Measurements from ENCODE around the gene WDR13. TPM values are rescaled to one million over a fixed set of nuclear protein-coding genes. Genes with fewer than 3 reads are reported as not detected.

WDR13 gene
- total RNA-seq, 1 donor from 2014 or later: 92.3 TPM

DNA sequence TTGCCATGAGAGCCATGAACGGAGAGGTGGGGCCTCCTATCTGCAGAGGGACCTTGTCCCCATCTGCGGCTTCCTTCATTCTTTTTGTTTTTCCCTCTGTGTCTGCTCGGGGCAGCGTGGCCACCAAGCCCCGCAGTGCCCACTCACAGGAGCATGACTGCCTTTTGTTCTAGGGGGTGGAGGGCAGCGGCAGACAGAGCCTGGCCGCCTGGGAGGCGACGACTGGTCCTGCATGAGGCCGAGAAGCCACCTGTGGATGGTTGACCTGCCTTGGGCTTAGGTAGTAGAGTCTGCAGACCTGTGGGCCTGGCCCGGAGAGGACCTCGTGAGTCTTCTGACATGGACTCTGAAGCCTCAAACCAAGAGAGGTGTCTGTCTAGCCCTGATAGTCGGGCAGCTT lies 21.6 kb upstream of the WDR13 start:
- Mint-ChIP-seq H3K27ac (ENCODE audit: unreplicated experiment) (peak overlapping the region; percentile 82), H3K4me3 (ENCODE audit: unreplicated experiment) (peak overlapping the region; percentile 98), H3K27me3 (ENCODE audit: low read depth) (no peaks in the 10 kb centered on the region), H3K36me3 (ENCODE audit: low read depth) (peaks cover 20% of the 10 kb centered on the region), H3K4me1 (ENCODE audit: low read depth) (peaks cover 29% of the 10 kb centered on the region), H3K9me3 (ENCODE audit: low read depth) (peaks cover 4% of the 10 kb centered on the region)
- no peak for DNase-seq (ENCODE audit: low spot score)
- TF ChIP-seq, protein P1, sequence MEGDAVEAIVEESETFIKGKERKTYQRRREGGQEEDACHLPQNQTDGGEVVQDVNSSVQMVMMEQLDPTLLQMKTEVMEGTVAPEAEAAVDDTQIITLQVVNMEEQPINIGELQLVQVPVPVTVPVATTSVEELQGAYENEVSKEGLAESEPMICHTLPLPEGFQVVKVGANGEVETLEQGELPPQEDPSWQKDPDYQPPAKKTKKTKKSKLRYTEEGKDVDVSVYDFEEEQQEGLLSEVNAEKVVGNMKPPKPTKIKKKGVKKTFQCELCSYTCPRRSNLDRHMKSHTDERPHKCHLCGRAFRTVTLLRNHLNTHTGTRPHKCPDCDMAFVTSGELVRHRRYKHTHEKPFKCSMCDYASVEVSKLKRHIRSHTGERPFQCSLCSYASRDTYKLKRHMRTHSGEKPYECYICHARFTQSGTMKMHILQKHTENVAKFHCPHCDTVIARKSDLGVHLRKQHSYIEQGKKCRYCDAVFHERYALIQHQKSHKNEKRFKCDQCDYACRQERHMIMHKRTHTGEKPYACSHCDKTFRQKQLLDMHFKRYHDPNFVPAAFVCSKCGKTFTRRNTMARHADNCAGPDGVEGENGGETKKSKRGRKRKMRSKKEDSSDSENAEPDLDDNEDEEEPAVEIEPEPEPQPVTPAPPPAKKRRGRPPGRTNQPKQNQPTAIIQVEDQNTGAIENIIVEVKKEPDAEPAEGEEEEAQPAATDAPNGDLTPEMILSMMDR (IDR thresholded peaks at IDR 0.05): no peak

DNA sequence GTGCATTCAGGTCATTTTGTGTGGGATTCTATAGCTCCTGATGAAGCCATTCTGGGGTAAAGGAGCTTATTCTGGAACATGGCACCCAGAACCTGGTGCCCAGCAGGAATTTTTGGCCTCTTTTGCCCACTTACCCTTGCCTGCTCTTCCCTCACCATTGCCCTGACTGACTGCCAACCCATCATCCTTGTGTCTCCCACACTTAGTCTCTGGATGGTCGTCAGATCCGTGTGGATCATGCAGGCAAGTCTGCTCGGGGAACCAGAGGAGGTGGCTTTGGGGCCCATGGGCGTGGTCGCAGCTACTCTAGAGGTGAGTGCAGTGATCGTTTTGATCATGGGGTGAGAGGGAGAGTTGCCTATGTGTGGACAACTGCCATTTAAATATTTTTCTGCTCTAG lies 21.2 kb upstream of the WDR13 start:
- H3K27ac Mint-ChIP-seq (ENCODE audit: unreplicated experiment): peak overlapping the region; percentile 68
- H3K36me3 Mint-ChIP-seq (ENCODE audit: low read depth): peaks cover 20% of the 10 kb centered on the region
- H3K9me3 Mint-ChIP-seq (ENCODE audit: low read depth): peaks cover 4% of the 10 kb centered on the region
- H3K4me3 Mint-ChIP-seq (ENCODE audit: unreplicated experiment): peak overlapping the region; percentile 98
- H3K27me3 Mint-ChIP-seq (ENCODE audit: low read depth): no peaks in the 10 kb centered on the region
- TF ChIP-seq, protein P1 (IDR thresholded peaks at IDR 0.05): no peak
- H3K4me1 Mint-ChIP-seq (ENCODE audit: low read depth): peaks cover 29% of the 10 kb centered on the region
- DNase-seq (ENCODE audit: low spot score): no peak

DNA sequence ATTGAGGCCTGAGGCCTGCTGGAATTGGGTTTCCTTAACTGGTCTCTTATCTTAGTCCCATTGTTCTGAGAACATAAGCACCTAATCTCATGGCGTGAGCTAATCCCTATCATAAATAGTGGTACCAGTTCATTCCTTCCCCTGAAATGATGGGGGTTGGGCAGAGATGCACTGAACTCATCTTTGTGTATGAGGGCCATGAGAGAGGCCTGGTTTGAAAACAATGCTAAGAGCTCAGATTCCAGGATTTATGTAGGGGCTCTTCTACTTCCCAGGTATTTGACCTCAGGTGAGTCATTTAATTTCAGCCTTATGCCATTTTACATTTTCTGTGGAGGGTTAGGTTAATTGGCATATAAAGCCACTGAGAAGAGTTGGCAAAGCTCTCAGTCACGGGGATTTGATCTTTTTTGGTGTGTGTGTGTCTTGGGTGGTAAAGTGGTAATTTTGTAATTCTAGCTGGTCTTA lies 18.6 kb upstream of the WDR13 start:
- peaks cover 20% of the 10 kb centered on the region for H3K36me3 Mint-ChIP-seq (ENCODE audit: low read depth)
- H3K27ac Mint-ChIP-seq (ENCODE audit: unreplicated experiment): peak overlapping the region; percentile 49
- H3K4me3 Mint-ChIP-seq (ENCODE audit: unreplicated experiment): no peak overlapping the region
- no peak for DNase-seq (ENCODE audit: low spot score)
- H3K27me3 Mint-ChIP-seq (ENCODE audit: low read depth): no peaks in the 10 kb centered on the region
- TF ChIP-seq, protein P1 (IDR thresholded peaks at IDR 0.05): no peak
- H3K9me3 Mint-ChIP-seq (ENCODE audit: low read depth): peaks cover 4% of the 10 kb centered on the region
- H3K4me1 Mint-ChIP-seq (ENCODE audit: low read depth): peaks cover 28% of the 10 kb centered on the region

DNA sequence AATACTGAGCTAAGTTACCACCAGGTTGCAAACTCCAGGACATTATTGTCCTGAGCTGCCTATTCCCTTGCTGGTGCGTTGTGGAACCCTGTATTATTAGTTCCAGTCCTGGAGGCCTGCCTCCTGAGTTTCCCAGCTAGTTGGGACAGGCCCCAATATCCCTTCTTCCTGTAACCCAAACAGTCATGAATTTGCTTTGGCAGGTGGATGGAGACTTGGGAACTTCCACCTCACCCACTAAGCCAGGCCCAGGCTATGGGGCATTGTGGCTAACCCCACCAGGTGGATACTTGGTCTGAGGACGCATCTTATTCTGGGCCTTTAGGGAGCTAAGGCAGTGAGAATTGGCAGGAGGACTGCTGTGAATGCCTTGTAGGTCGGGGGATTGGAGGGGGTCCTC lies 18.0 kb upstream of the WDR13 start:
- peaks cover 20% of the 10 kb centered on the region for H3K36me3 Mint-ChIP-seq (ENCODE audit: low read depth)
- peaks cover 23% of the 10 kb centered on the region for H3K4me1 Mint-ChIP-seq (ENCODE audit: low read depth)
- H3K27me3 Mint-ChIP-seq (ENCODE audit: low read depth): no peaks in the 10 kb centered on the region
- no peak for DNase-seq (ENCODE audit: low spot score)
- H3K27ac Mint-ChIP-seq (ENCODE audit: unreplicated experiment): peak overlapping the region; percentile 2
- H3K4me3 Mint-ChIP-seq (ENCODE audit: unreplicated experiment): no peak overlapping the region
- H3K9me3 Mint-ChIP-seq (ENCODE audit: low read depth): peaks cover 4% of the 10 kb centered on the region
- TF ChIP-seq, protein P1 (IDR thresholded peaks at IDR 0.05): no peak

DNA sequence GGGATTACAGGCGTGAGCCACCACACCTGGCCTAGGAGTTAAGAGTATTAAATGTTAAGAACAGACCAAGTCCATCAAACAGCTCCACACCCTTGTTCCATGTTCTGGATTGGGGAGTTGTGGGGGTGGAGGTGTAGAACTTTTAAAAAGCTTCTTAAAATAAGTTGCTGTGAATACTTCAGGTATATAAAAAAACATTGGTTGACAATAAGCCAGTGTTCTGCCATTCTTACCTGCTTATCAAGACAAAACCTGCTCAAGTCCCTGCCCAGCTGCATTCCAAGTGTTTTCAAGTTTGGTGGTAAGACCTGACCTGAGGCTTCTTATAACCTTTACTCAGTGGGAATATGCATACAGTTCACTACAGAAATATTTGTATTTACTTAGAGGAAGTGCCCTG lies 16.6 kb upstream of the WDR13 start:
- Mint-ChIP-seq H3K9me3 (ENCODE audit: low read depth) (peaks cover 8% of the 10 kb centered on the region), H3K4me1 (ENCODE audit: low read depth) (peaks cover 22% of the 10 kb centered on the region), H3K4me3 (ENCODE audit: unreplicated experiment) (no peak overlapping the region), H3K27me3 (ENCODE audit: low read depth) (no peaks in the 10 kb centered on the region), H3K27ac (ENCODE audit: unreplicated experiment) (peak overlapping the region; percentile 17), H3K36me3 (ENCODE audit: low read depth) (peaks cover 13% of the 10 kb centered on the region)
- TF ChIP-seq, protein P1 (IDR thresholded peaks at IDR 0.05): no peak
- DNase-seq (ENCODE audit: low spot score): no peak

Measured in chondrocyte (in vitro differentiated cells).